HEK293 (cell line): Measurements from ENCODE around the gene LAMC3.

Experiments used
- CTCF ChIA-PET: fragments of 350-600 bp; formaldehyde crosslinking; extraction: SDS; loops from one replicate; lab custom pipeline; 2021; ENCODE audit warnings: antibody characterized with exemption; lab: Yijun Ruan, JAX
- POLR2A ChIA-PET: fragments of 300-600 bp; formaldehyde crosslinking; extraction: SDS; loops from one replicate; lab custom pipeline; 2020; ENCODE audit warnings: antibody characterized with exemption, inconsistent platforms; lab: Yijun Ruan, JAX
- H3K27ac ChIP-seq: fragments of 200-500 bp; sonication (Bioruptor generic); 2 replicates; pipeline ENCODE4 v1.5.1; 2014; ENCODE audit warnings: low read depth, low read length, control low read depth, inconsistent platforms; ENCODE audit errors: extremely low read depth
- H3K36me3 ChIP-seq, 2 experiments: fragments of 200-500 bp in 1 of 2; sonication (Bioruptor generic) in 1 of 2; 1 replicate in 1 of 2; 2 replicates in 1 of 2; pipeline ENCODE4 v1.5.1; 2014 to 2017; ENCODE audit warnings: inconsistent platforms in 2 of 2, low read length in 2 of 2; ENCODE audit not compliant: control insufficient read depth in 2 of 2, insufficient read depth in 1 of 2
- H3K4me1 ChIP-seq: fragments of 200-500 bp; sonication (Bioruptor generic); 2 replicates; pipeline ENCODE4 v1.5.1; 2014; ENCODE audit warnings: mild to moderate bottlenecking, low read length, inconsistent platforms; ENCODE audit not compliant: control insufficient read depth, insufficient read depth
- H3K4me3 ChIP-seq: 2 replicates; pipeline ENCODE4 v1.5.1; 2011; ENCODE audit warnings: low read depth, mild to moderate bottlenecking, control low read depth, low read length, moderate library complexity
- H3K9me3 ChIP-seq: fragments of 200-500 bp; sonication (Bioruptor generic); 2 replicates; pipeline ENCODE4 v1.5.1; 2014; ENCODE audit warnings: low read depth, low read length, inconsistent platforms; ENCODE audit not compliant: control insufficient read depth, insufficient read depth
- EGR2 ChIP-seq: fragments of 450-650 bp; formaldehyde crosslinking; IDR thresholded peaks from 2 replicates; pipeline ENCODE4 v1.5.1; 2016; ENCODE audit warnings: low read depth, missing biosample characterization, missing genetic modification characterization
- GLI4 ChIP-seq: fragments of 450-650 bp; formaldehyde crosslinking; IDR thresholded peaks from 2 replicates; pipeline ENCODE4 v1.5.1; 2016; ENCODE audit warnings: missing biosample characterization, missing genetic modification characterization
- GLIS1 ChIP-seq: fragments of 450-650 bp; formaldehyde crosslinking; IDR thresholded peaks from 2 replicates; pipeline ENCODE4 v1.5.1; 2016; ENCODE audit warnings: missing biosample characterization, missing genetic modification characterization
- GLIS2 ChIP-seq: fragments of 450-650 bp; formaldehyde crosslinking; IDR thresholded peaks from 2 replicates; pipeline ENCODE4 v1.5.1; 2016; ENCODE audit warnings: missing biosample characterization, missing genetic modification characterization
- PRDM10 ChIP-seq: fragments of 450-650 bp; formaldehyde crosslinking; IDR thresholded peaks from 2 replicates; pipeline ENCODE4 v1.5.1; 2016; ENCODE audit warnings: missing biosample characterization, missing genetic modification characterization
- REPIN1 ChIP-seq: fragments of 450-650 bp; formaldehyde crosslinking; IDR thresholded peaks from 2 replicates; pipeline ENCODE4 v1.5.1; 2017; ENCODE audit warnings: missing biosample characterization, missing genetic modification characterization, low read depth
- ZIC2 ChIP-seq: fragments of 450-650 bp; formaldehyde crosslinking; IDR thresholded peaks from 2 replicates; pipeline ENCODE4 v1.5.1; 2016; ENCODE audit warnings: missing biosample characterization, missing genetic modification characterization
- ZNF16 ChIP-seq: fragments of 450-650 bp; formaldehyde crosslinking; IDR thresholded peaks from 2 replicates; pipeline ENCODE4 v1.5.1; 2016; ENCODE audit warnings: low read depth, missing biosample characterization, missing genetic modification characterization
- ZNF366 ChIP-seq: fragments of 450-650 bp; formaldehyde crosslinking; conservative IDR thresholded peaks from 2 replicates; pipeline ENCODE4 v1.5.1; 2016; ENCODE audit warnings: missing biosample characterization, missing genetic modification characterization
- ZNF426 ChIP-seq: fragments of 450-650 bp; formaldehyde crosslinking; IDR thresholded peaks from 2 replicates; pipeline ENCODE4 v1.5.1; 2017; ENCODE audit warnings: missing biosample characterization, missing genetic modification characterization, mild to moderate bottlenecking, inconsistent platforms, moderate library complexity
- ZNF558 ChIP-seq: fragments of 450-650 bp; formaldehyde crosslinking; IDR thresholded peaks from 2 replicates; pipeline ENCODE4 v1.5.1; 2016; ENCODE audit warnings: missing biosample characterization, missing genetic modification characterization
- ZNF677 ChIP-seq: fragments of 450-650 bp; IDR thresholded peaks from 2 replicates; pipeline ENCODE4 v1.5.0; 2018; ENCODE audit warnings: missing biosample characterization, mild to moderate bottlenecking, missing genetic modification characterization, moderate library complexity
- ZNF791 ChIP-seq: fragments of 450-650 bp; formaldehyde crosslinking; IDR thresholded peaks from 2 replicates; pipeline ENCODE4 v1.5.1; 2016; ENCODE audit warnings: missing biosample characterization, missing genetic modification characterization
- ZSCAN16 ChIP-seq: fragments of 450-650 bp; formaldehyde crosslinking; IDR thresholded peaks from 2 replicates; pipeline ENCODE4 v1.5.1; 2016; ENCODE audit warnings: missing biosample characterization, missing genetic modification characterization
- TF ChIP-seq, protein P1 (sequence below): fragments of 450-650 bp; formaldehyde crosslinking; IDR thresholded peaks from 2 replicates; pipeline ENCODE4 v1.5.1; 2016; ENCODE audit warnings: missing biosample characterization, missing genetic modification characterization
- TF ChIP-seq, protein P2 (sequence below): fragments of 450-650 bp; formaldehyde crosslinking; conservative IDR thresholded peaks from 2 replicates; pipeline ENCODE4 v1.5.1; 2016; ENCODE audit warnings: low read depth, missing biosample characterization, missing genetic modification characterization
- TF ChIP-seq, protein P3 (sequence below): fragments of 450-650 bp; formaldehyde crosslinking; IDR thresholded peaks from 2 replicates; pipeline ENCODE4 v1.5.1; 2016; ENCODE audit warnings: missing biosample characterization, missing genetic modification characterization
- TF ChIP-seq, protein P4 (sequence below): fragments of 450-650 bp; formaldehyde crosslinking; IDR thresholded peaks from 2 replicates; pipeline ENCODE4 v1.5.1; 2016; ENCODE audit warnings: missing biosample characterization, missing genetic modification characterization

The LAMC3 gene

DNA sequence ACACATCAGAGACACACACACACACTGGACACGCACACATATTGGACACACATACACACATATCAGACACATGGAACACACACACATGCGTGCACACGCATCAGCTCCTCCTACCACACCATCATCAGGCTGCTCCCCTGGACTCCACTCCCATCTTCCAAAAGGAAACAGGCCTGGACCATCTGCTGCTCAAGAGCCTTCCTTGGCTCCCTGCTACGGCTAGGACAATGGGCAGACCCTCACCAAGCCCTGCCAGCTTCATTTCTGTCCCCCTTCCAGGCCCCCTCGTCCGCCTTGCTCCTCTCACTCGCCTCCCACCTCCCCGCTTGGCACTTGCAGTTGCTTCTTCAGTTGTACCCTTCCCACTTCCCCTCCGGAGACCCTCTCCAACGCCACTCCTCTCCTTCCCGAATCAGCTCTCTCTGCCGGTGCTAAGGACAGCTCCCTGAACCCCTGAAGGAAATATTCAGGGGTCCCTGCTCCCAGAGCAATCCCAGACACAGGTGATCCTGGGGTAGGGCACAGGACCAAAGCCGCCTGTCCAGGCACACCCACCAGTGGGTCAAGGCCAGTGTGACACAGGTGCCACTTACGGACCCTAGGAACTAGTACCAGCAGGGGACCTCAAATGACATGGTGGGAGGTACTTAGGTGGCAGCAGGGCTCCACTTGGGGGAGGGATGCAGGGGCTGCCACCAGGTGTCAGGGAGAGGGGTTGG is 12.1 kb upstream of the LAMC3 start:
- no peaks in the 10 kb centered on the region for H3K4me1 ChIP-seq
- no peak for TF ChIP-seq ZNF677 (tag by site-specific recombination)
- no peak for TF ChIP-seq ZSCAN16 (tag by site-specific recombination)
- TF ChIP-seq PRDM10 (tag by site-specific recombination): peak; percentile 16; the same call in 1 of the 2 replicates
- no peak for TF ChIP-seq REPIN1
- peak; percentile 58 for TF ChIP-seq ZIC2
- TF ChIP-seq GLI4 (tag by site-specific recombination): no peak
- TF ChIP-seq, protein P1, sequence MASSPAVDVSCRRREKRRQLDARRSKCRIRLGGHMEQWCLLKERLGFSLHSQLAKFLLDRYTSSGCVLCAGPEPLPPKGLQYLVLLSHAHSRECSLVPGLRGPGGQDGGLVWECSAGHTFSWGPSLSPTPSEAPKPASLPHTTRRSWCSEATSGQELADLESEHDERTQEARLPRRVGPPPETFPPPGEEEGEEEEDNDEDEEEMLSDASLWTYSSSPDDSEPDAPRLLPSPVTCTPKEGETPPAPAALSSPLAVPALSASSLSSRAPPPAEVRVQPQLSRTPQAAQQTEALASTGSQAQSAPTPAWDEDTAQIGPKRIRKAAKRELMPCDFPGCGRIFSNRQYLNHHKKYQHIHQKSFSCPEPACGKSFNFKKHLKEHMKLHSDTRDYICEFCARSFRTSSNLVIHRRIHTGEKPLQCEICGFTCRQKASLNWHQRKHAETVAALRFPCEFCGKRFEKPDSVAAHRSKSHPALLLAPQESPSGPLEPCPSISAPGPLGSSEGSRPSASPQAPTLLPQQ (tag by site-specific recombination): no peak
- TF ChIP-seq, protein P2, sequence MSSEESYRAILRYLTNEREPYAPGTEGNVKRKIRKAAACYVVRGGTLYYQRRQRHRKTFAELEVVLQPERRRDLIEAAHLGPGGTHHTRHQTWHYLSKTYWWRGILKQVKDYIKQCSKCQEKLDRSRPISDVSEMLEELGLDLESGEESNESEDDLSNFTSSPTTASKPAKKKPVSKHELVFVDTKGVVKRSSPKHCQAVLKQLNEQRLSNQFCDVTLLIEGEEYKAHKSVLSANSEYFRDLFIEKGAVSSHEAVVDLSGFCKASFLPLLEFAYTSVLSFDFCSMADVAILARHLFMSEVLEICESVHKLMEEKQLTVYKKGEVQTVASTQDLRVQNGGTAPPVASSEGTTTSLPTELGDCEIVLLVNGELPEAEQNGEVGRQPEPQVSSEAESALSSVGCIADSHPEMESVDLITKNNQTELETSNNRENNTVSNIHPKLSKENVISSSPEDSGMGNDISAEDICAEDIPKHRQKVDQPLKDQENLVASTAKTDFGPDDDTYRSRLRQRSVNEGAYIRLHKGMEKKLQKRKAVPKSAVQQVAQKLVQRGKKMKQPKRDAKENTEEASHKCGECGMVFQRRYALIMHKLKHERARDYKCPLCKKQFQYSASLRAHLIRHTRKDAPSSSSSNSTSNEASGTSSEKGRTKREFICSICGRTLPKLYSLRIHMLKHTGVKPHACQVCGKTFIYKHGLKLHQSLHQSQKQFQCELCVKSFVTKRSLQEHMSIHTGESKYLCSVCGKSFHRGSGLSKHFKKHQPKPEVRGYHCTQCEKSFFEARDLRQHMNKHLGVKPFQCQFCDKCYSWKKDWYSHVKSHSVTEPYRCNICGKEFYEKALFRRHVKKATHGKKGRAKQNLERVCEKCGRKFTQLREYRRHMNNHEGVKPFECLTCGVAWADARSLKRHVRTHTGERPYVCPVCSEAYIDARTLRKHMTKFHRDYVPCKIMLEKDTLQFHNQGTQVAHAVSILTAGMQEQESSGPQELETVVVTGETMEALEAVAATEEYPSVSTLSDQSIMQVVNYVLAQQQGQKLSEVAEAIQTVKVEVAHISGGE (tag by site-specific recombination): no peak
- peak; percentile 20 for TF ChIP-seq GLIS1
- no peak for TF ChIP-seq ZNF791 (tag by site-specific recombination)
- no peak for TF ChIP-seq GLIS2 (tag by site-specific recombination)
- TF ChIP-seq, protein P3, sequence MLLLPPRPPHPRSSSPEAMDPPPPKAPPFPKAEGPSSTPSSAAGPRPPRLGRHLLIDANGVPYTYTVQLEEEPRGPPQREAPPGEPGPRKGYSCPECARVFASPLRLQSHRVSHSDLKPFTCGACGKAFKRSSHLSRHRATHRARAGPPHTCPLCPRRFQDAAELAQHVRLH (tag by site-specific recombination): no peak
- TF ChIP-seq EGR2 (tag by site-specific recombination): no peak
- no peak for TF ChIP-seq ZNF366 (tag by site-specific recombination)
- TF ChIP-seq ZNF16: peak; percentile 81
- no peak for TF ChIP-seq ZNF426 (tag by site-specific recombination)
- no peak for TF ChIP-seq ZNF558 (tag by site-specific recombination)
- TF ChIP-seq, protein P4, sequence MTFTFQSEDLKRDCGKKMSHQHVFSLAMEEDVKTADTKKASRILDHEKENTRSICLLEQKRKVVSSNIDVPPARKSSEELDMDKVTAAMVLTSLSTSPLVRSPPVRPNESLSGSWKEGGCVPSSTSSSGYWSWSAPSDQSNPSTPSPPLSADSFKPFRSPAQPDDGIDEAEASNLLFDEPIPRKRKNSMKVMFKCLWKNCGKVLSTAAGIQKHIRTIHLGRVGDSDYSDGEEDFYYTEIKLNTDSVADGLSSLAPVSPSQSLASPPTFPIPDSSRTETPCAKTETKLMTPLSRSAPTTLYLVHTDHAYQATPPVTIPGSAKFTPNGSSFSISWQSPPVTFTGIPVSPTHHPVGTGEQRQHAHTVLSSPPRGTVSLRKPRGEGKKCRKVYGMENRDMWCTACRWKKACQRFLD (tag by site-specific recombination): no peak
- no peak overlapping the region for H3K4me3 ChIP-seq
- H3K36me3 ChIP-seq: no peaks in the 10 kb centered on the region
- ChIA-PET POLR2A (no interaction called here), CTCF (interaction anchor here (0.6 to 6.2 kb wide), 14 partner anchors 11 to 838 kb away, joined by 3 to 242 read pairs (median 17); partner anchors contain the start of gene LAMC3)
- no peaks in the 10 kb centered on the region for H3K9me3 ChIP-seq
- H3K27ac ChIP-seq: no peak overlapping the region
